PC-9 (cell line): ENCODE data around the gene PALD1. TPM values are rescaled to one million over a fixed set of nuclear protein-coding genes. Genes with fewer than 3 reads are reported as not detected.

Experiments
- BruUV-seq: library from RNA; stranded (reverse); fragments of 400-500 nt; replicated peaks from 2 replicates; lab custom pipeline; 2021; lab: Mats Ljungman, UMichigan
- CTCF ChIA-PET: fragments of 300-600 bp; sonication (Branson Sonifier 250); formaldehyde crosslinking; loops from one replicate; lab custom pipeline; 2022; ENCODE audit warnings: antibody characterized with exemption; lab: Charles Lee
- POLR2A ChIA-PET: fragments of 300-600 bp; sonication (Branson Sonifier 250); formaldehyde crosslinking; loops from one replicate; lab custom pipeline; 2022; ENCODE audit warnings: antibody characterized with exemption; ENCODE audit not compliant: unreplicated experiment; lab: Charles Lee
- DNase-seq, 2 experiments: peaks; one replicate each; pipeline versions ENCODE4 v3.0.0 to v3.0.0-alpha.2; 2015 to 2022; ENCODE audit warnings: mixed read lengths in 1 of 2
- H2AFZ ChIP-seq: fragments of 200-600 bp; sonication (generic); 2 replicates; pipeline ENCODE4 v1.8.1; 2017; ENCODE audit warnings: antibody characterized with exemption
- H3F3A ChIP-seq: fragments of 200-600 bp; sonication (generic); 2 replicates; pipeline ENCODE4 v1.8.1; 2017; ENCODE audit warnings: antibody characterized with exemption, mild to moderate bottlenecking, low read depth; ENCODE audit not compliant: insufficient read depth
- H3K27ac ChIP-seq: fragments of 200-600 bp; sonication (generic); 2 replicates; pipeline ENCODE4 v1.6.1; 2016; ENCODE audit warnings: mixed run types
- H3K27me3 ChIP-seq: fragments of 200-600 bp; sonication (generic); 2 replicates; pipeline ENCODE4 v1.6.1; 2016; ENCODE audit warnings: low read depth, mixed run types; ENCODE audit not compliant: insufficient read depth
- H3K36me3 ChIP-seq: fragments of 200-600 bp; sonication (generic); 2 replicates; pipeline ENCODE4 v1.6.1; 2016; ENCODE audit warnings: low read depth, mixed run types
- H3K4me1 ChIP-seq: fragments of 200-600 bp; sonication (generic); replicated peaks from 2 replicates; pipeline ENCODE4 v1.6.1; 2016; ENCODE audit warnings: mixed run types; ENCODE audit not compliant: insufficient read depth
- H3K4me2 ChIP-seq: fragments of 200-600 bp; sonication (generic); 2 replicates; pipeline ENCODE4 v1.6.1; 2017; ENCODE audit warnings: mixed run types
- H3K4me3 ChIP-seq: fragments of 200-600 bp; sonication (generic); 2 replicates; pipeline ENCODE4 v1.6.1; 2016; ENCODE audit warnings: mixed run types
- H3K79me2 ChIP-seq: fragments of 200-600 bp; sonication (generic); 2 replicates; pipeline ENCODE4 v1.6.1; 2017; ENCODE audit warnings: low read depth, mixed run types
- H3K9me2 ChIP-seq: fragments of 200-600 bp; sonication (generic); 2 replicates; pipeline ENCODE4 v1.8.1; 2017; ENCODE audit warnings: mild to moderate bottlenecking; ENCODE audit not compliant: insufficient read depth
- H3K9me3 ChIP-seq: fragments of 200-600 bp; sonication (generic); 2 replicates; pipeline ENCODE4 v1.8.1; 2016; ENCODE audit warnings: low read depth; ENCODE audit not compliant: insufficient read depth
- H4K20me1 ChIP-seq: fragments of 200-600 bp; sonication (generic); 2 replicates; pipeline ENCODE4 v1.8.1; 2017; ENCODE audit not compliant: insufficient read depth
- EZH2 ChIP-seq: fragments of 200-600 bp; sonication (generic); IDR thresholded peaks from 2 replicates; pipeline ENCODE4 v1.8.0; 2017; ENCODE audit warnings: antibody characterized with exemption, low read depth
- intact Hi-C: fragments of 100-400 bp; cut with micrococcal nuclease; formaldehyde crosslinking; loops from one replicate; pipeline ENCODE4 v1.10.0; 2022; ENCODE audit not compliant: unreplicated experiment
- total RNA-seq: library from RNA; stranded (reverse); gene quantifications from 2 replicates; pipeline ENCODE4 v1.2.3, GENCODE V29; 2021
- TF ChIP-seq, protein P1 (sequence below): fragments of 200-600 bp; sonication (generic); conservative IDR thresholded peaks from 2 replicates; pipeline ENCODE4 v1.6.1; 2017; ENCODE audit warnings: mixed run types, antibody characterized with exemption, mild to moderate bottlenecking, moderate library complexity

The PALD1 gene
- total RNA-seq, 1 experiment from 2014 or later, result 5.2 TPM

DNA sequence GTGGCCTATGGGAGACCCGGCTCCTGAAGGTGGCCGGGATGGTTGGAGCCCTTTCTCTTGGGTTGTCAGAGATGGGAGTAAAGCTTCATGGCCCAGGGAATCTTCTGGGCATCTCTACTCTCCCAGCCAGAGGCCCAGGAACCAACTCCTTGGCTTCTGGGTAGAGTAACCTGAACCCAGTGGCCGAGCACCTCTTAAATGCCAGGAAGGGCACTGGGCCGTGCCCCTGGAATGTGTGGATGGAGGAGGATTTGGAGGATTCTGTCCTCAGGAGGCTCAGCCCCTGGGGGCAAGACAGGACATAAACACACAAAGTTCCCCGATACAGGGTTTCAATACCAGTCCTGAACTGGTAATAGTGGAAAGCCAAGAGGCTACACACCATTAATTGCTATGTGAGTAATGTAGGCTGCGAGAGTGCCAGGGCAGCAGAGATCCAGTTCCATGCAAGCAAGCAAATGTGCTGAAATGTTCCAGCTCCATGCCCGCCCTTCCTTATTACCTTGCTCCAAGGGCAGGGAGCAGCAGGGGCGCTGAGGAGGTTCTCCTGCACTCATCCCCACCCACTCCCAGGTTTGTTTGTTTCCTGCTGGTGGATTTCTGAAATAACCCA lies 1.2 kb downstream of the PALD1 start:
- Histone ChIP-seq H3K36me3 (no peaks in the 10 kb centered on the region), H3K79me2 (peaks cover 4% of the 10 kb centered on the region; the same call in 1 of the 2 replicates), H3F3A (peaks cover 16% of the 10 kb centered on the region), H3K27ac (no peak overlapping the region), H3K27me3 (no peaks in the 10 kb centered on the region), H3K9me2 (no peaks in the 10 kb centered on the region), H3K4me3 (peak overlapping the region; percentile 71; the same call in 1 of the 2 replicates), H4K20me1 (no peaks in the 10 kb centered on the region), H3K4me2 (peak overlapping the region; percentile 97), H3K9me3 (no peaks in the 10 kb centered on the region), H3K4me1 (peaks cover 44% of the 10 kb centered on the region), H2AFZ (no peak overlapping the region)
- no peak for TF ChIP-seq EZH2
- CTCF ChIA-PET, result no interaction called here
- POLR2A ChIA-PET, result no interaction called here
- no peak for DNase-seq
- TSS peak; percentile 61 for BruUV-seq
- intact Hi-C loops, result loop anchor here (5.0 kb wide), 1 partner anchor 58 kb away; no protein-coding TSS in a partner anchor

DNA sequence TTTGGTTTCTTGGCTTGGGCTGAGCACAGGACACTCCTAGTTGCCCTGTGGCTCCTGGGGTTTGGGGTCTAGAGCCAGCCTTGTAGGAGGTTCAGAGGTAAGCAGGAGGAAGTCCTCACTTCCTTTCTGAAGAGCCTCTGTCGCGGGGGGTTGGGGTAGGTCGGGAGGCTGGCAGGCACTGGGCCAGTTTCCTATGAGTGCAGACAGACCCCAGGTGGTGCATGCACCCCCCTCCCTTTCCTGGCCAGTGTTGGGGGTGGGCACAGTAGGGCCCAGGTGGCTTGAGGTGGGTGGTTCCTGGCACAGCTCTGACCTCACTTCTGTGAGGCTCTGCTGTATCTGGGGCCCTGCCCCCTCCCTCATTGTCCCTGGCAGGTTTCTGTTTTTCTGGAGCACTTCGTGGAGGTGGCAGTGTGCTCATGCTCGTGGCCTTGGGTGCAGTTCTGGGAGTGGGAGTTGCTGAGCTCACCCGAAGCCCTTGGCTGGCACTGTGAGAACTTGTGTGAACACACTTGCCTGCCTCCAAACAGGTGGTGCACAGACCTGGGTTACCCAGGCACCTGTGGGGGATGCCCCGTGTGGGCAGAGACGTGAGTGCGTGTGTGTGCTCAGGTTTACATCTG lies 1.8 kb downstream of the PALD1 start:
- Histone ChIP-seq H3K4me1 (peaks cover 38% of the 10 kb centered on the region), H3K79me2 (peaks cover 4% of the 10 kb centered on the region; the same call in 1 of the 2 replicates), H3K4me2 (peak overlapping the region; percentile 97; the same call in 1 of the 2 replicates), H2AFZ (no peak overlapping the region), H3K36me3 (no peaks in the 10 kb centered on the region), H3K9me2 (no peaks in the 10 kb centered on the region), H3F3A (peaks cover 11% of the 10 kb centered on the region), H3K4me3 (no peak overlapping the region), H3K9me3 (no peaks in the 10 kb centered on the region), H3K27ac (no peak overlapping the region), H4K20me1 (no peaks in the 10 kb centered on the region), H3K27me3 (no peaks in the 10 kb centered on the region)
- intact Hi-C loops, result no loop called here
- ChIA-PET POLR2A (no interaction called here), CTCF (no interaction called here)
- BruUV-seq, result no TSS peak
- TF ChIP-seq EZH2, result no peak
- TF ChIP-seq, protein P1, sequence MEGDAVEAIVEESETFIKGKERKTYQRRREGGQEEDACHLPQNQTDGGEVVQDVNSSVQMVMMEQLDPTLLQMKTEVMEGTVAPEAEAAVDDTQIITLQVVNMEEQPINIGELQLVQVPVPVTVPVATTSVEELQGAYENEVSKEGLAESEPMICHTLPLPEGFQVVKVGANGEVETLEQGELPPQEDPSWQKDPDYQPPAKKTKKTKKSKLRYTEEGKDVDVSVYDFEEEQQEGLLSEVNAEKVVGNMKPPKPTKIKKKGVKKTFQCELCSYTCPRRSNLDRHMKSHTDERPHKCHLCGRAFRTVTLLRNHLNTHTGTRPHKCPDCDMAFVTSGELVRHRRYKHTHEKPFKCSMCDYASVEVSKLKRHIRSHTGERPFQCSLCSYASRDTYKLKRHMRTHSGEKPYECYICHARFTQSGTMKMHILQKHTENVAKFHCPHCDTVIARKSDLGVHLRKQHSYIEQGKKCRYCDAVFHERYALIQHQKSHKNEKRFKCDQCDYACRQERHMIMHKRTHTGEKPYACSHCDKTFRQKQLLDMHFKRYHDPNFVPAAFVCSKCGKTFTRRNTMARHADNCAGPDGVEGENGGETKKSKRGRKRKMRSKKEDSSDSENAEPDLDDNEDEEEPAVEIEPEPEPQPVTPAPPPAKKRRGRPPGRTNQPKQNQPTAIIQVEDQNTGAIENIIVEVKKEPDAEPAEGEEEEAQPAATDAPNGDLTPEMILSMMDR, result no peak
- no peak for DNase-seq

DNA sequence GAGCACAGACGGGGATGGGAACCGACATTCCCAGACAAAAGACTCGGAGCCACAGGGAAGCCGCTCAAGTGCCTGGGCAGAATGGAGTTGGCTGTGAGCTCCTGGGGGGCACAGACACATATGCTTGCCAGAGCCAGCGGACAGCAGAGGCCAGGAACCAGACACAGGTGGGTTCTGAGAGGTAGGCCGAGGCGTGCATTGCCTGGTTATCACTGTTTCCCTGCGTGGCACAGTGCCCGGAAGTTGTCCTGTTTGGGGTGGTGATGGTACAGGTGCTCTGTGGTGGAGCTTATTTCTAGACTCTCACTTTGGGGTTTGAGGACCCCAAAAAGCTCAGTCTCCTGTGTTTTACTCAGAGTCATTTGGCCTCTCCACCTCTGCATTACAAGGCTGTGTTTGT lies 2.5 kb downstream of the PALD1 start:
- no peak for DNase-seq
- Histone ChIP-seq H3K27me3 (no peaks in the 10 kb centered on the region), H3K4me3 (no peak overlapping the region), H3K27ac (no peak overlapping the region), H3K4me1 (peaks cover 31% of the 10 kb centered on the region), H4K20me1 (no peaks in the 10 kb centered on the region), H3K36me3 (no peaks in the 10 kb centered on the region), H2AFZ (no peak overlapping the region), H3K4me2 (no peak overlapping the region), H3K9me2 (no peaks in the 10 kb centered on the region), H3F3A (peaks cover 8% of the 10 kb centered on the region), H3K79me2 (peaks cover 4% of the 10 kb centered on the region; the same call in 1 of the 2 replicates), H3K9me3 (no peaks in the 10 kb centered on the region)
- TF ChIP-seq EZH2, result no peak
- TF ChIP-seq, protein P1, result no peak
- no TSS peak for BruUV-seq
- ChIA-PET CTCF (no interaction called here), POLR2A (no interaction called here)
- intact Hi-C loops, result no loop called here
